GM21526 (cell line): ENCODE measurements around the gene ADAM11.

Experiments used
- ATAC-seq: cut with Tn5 transposase; IDR thresholded peaks from one replicate; pipeline ENCODE4 v1.9.1; 2021; ENCODE audit warnings: moderate library complexity; ENCODE audit not compliant: unreplicated experiment, low FRiP score

The ADAM11 gene

DNA sequence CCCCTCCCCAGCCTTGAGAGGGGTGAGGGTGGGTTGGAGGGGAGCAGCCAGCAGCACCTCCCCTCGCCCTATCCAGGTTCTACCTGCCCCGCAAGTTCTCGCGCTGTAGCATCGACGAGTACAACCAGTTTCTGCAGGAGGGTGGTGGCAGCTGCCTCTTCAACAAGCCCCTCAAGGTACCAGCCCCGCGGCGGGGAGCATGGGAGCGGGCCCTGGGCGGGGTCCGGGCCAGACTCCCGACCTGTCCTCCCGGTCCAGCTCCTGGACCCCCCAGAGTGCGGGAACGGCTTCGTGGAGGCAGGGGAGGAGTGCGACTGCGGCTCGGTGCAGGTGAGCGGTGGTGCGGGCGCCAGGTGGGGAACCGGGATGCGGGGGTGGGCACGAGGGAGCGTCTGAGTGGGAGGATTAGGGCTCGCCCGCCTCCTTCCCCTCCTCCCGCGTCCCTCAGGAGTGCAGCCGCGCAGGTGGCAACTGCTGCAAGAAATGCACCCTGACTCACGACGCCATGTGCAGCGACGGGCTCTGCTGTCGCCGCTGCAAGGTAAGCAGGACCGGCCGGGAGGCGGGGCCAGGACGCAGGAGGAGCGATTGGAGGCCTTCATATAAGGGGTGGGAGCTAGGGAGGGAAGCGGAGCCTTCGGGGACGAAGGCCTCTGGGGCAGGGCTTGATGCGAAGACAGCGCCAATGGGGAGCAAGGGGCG is 16.5 kb downstream of the ADAM11 start:
- peak; percentile 77 for ATAC-seq

- no peak for ATAC-seq
Measured at GRCh38 chr17:44775838-44776621, 17.2 kb downstream of the ADAM11 start.

DNA sequence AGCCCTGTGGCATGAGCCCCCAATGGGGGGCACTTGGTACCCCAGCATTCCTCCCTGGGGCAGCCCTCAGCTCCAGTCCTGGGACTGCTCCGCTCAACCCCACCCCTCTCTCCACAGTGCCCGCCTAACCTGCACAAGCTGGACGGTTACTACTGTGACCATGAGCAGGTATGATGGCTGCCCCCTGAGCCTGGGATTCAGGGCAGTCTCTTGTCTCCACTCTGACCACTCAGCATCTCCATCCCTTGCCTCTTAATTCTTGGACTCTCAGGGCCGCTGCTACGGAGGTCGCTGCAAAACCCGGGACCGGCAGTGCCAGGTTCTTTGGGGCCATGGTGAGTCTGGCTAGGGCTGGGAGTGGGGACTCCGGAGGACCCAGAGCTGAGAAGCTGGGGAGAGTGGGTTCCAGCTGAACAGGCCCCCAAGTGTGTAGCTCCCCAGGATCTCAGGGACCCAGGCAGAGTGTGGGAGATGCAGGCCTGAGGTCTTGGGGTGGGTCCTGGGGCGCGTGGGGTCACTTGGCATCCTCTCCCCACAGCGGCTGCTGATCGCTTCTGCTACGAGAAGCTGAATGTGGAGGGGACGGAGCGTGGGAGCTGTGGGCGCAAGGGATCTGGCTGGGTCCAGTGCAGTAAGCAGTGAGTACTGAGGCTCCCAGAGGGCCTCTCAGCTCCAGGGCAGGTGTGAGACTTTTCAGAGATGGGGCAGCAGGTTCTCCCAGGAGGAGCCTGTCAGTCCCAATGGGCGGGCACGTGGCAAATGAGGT is 18.0 kb downstream of the ADAM11 start:
- no peak for ATAC-seq

GRCh38 chr17:44777394-44778348 is 18.9 kb downstream of the ADAM11 start:
- no peak for ATAC-seq

GRCh38 chr17:44778656-44779210 is 19.9 kb downstream of the ADAM11 start:
- ATAC-seq, result no peak

- no peak for ATAC-seq
Measured at GRCh38 chr17:44779211-44780025, 20.6 kb downstream of the ADAM11 start.

- no peak for ATAC-seq
Measured at GRCh38 chr17:44780161-44780560, 21.4 kb downstream of the ADAM11 start.

GRCh38 chr17:44780845-44781480 is 22.2 kb downstream of the ADAM11 start:
- no peak for ATAC-seq

- no peak for ATAC-seq
Measured at GRCh38 chr17:44781551-44782325, 22.9 kb downstream of the ADAM11 start.

GRCh38 chr17:44782326-44782850 is 23.6 kb downstream of the ADAM11 start:
- ATAC-seq, result no peak

- no peak for ATAC-seq
Measured at GRCh38 chr17:44785921-44786320, 27.1 kb downstream of the ADAM11 start.

GRCh38 chr17:44786551-44787081 is 27.8 kb downstream of the ADAM11 start:
- ATAC-seq, result no peak

- no peak for ATAC-seq
Measured at GRCh38 chr17:44787271-44787940, 28.6 kb downstream of the ADAM11 start.

DNA sequence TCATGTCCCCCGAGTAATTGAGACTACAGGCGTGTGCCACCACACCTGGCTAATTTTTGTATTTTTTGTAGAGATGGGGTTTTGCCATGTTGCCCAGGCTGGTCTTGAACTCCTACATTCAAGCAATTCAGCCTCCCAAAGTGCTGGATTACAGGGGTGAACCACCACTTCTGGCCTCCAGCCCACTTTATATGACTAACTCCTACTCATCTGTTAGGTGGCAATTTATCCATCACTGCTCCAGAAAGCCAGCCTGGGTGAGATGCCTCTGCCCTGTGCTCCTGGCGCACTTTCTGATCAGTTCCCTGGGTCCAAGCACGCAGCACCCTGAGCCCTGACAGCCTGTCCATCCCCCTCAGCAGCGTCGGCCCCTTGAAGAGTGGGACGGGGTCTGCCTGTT is 29.4 kb downstream of the ADAM11 start:
- no peak for ATAC-seq

- no peak for ATAC-seq
Measured at GRCh38 chr17:44792276-44792675, 33.5 kb downstream of the ADAM11 start.

DNA sequence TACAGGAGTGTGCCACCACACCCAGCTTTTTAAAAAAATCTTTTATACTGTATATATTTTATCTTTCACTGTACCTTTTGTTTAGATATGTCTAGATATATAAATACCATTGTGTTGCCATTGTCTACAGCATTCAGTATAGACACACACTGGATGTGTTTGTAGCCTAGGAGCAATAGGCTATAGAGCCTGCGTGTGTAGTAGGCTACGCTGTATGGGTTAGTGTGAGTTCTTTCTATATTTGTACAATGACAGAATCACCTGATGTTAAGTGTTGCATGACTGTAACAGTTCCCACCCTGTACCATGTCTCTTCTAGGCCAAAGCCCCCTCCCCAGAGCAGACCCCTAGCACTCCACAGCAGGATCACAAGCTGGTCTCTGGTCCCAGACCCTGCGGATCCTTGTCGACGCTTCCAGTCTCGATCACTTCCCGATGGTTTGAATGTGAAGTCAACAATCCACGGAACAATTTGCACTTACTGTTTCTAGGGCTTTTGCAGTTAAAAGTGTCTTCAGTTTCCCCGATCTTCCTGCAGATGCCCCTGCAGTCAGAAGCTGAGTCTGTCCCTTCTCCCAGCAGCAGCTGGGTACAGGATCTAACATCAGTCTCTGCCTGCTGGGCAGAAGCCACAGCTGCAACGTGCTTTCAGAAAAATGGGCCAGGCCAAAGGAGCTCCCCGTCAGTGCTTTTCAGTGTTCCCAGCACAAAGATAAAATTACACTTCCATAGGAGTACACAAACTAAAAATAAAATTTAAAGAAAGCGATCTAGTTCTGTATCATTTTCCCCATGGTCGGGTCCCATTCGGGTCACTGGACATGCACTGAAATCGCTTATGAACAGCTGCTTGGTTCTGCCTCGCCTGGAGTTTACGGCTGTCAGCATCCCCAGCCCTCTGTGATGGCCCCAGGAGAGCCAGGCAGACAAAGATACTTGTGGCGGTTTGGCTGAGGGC is 35.4 kb downstream of the ADAM11 start:
- ATAC-seq, result no peak
